NT2/D1 (cell line): ENCODE results near the gene CLTA.

Experiments used
- DNase-seq: peaks from one replicate; pipeline ENCODE4 v3.0.0-alpha.2; 2011; ENCODE audit warnings: low read depth, low spot score
- H3K27me3 ChIP-seq: 2 replicates; pipeline ENCODE4 v1.6.0; 2011; ENCODE audit warnings: mild to moderate bottlenecking; ENCODE audit not compliant: insufficient read length, insufficient read depth
- H3K36me3 ChIP-seq: 2 replicates; pipeline ENCODE4 v1.6.1; 2011; ENCODE audit warnings: mild to moderate bottlenecking, low read length, mixed read lengths; ENCODE audit not compliant: insufficient read depth, insufficient read length
- H3K4me1 ChIP-seq: 2 replicates; pipeline ENCODE4 v1.5.1; 2011; ENCODE audit not compliant: insufficient read depth, insufficient read length
- H3K4me3 ChIP-seq: 2 replicates; pipeline ENCODE4 v1.5.1; 2011; ENCODE audit warnings: low read depth; ENCODE audit not compliant: insufficient read length
- H3K9ac ChIP-seq: 2 replicates; pipeline ENCODE4 v1.6.0; 2011; ENCODE audit warnings: low read depth; ENCODE audit not compliant: insufficient read length
- H3K9me3 ChIP-seq: 2 replicates; pipeline ENCODE4 v1.5.1; 2011; ENCODE audit warnings: mild to moderate bottlenecking, low read length; ENCODE audit not compliant: insufficient read depth
- SUZ12 ChIP-seq: IDR thresholded peaks from 2 replicates; pipeline ENCODE4 v1.6.1; 2011; ENCODE audit not compliant: insufficient read length, insufficient read depth; ENCODE audit errors: extremely low read depth
- YY1 ChIP-seq: IDR thresholded peaks from 2 replicates; pipeline ENCODE4 v1.6.1; 2011; ENCODE audit not compliant: insufficient read length, insufficient read depth
- ZNF274 ChIP-seq: IDR thresholded peaks from 2 replicates; pipeline ENCODE4 v1.6.1; 2011; ENCODE audit warnings: mild to moderate bottlenecking, low read depth, low read length

The CLTA gene

DNA sequence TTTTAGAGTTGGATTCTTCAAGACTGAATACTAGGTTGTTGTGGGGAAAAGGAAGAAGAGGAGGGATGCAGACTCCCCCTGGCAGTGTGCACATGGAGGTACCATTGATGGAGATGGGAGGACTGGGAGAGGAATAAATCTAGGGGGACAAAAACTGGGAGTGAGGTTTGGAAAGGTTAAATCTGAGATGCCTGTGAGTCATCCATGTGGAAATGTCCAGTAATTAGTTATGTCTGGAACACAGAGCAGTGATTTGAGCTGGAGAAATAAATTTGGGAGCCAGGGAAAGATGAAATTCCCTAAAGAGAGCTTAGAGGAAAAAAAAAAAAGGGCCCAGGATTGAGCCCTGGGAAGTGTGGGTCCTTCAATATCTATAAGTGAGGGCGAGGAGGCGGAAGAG, 29.5 kb upstream of the CLTA start:
- peaks cover 20% of the 10 kb centered on the region for H3K36me3 ChIP-seq
- no peak overlapping the region for H3K4me3 ChIP-seq
- no peaks in the 10 kb centered on the region for H3K27me3 ChIP-seq
- H3K9ac ChIP-seq = no peak overlapping the region
- no peak for DNase-seq
- TF ChIP-seq YY1 (no peak), ZNF274 (no peak), SUZ12 (no peak)
- peaks cover 6% of the 10 kb centered on the region for H3K9me3 ChIP-seq
- H3K4me1 ChIP-seq = peaks cover 18% of the 10 kb centered on the region

DNA sequence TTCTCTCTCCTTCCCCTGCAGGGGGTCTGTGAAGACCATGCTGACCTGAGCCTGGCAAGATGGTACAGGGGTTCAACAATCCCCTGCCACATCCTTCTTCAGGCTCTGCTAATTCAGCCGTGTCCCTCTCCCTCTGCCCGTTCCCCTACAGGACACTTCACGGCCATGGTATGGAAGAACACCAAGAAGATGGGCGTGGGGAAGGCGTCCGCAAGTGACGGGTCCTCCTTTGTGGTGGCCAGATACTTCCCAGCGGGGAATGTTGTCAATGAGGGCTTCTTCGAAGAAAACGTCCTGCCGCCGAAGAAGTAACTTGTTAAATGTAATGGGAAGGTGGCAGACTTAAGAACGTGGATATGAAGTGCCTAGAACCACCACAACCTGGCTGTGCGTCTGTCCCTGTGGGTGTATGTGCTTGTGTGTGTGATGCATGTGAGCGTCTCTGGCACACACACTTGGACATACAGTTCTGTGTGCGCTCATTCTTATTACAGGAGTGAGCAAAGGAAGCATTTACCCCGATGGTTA, 28.4 kb upstream of the CLTA start:
- no peak for TF ChIP-seq YY1
- TF ChIP-seq ZNF274 = no peak
- TF ChIP-seq SUZ12 = no peak
- H3K4me1 ChIP-seq = peaks cover 18% of the 10 kb centered on the region
- peaks cover 14% of the 10 kb centered on the region for H3K36me3 ChIP-seq
- peak overlapping the region; percentile 2 for H3K9ac ChIP-seq
- DNase-seq = no peak
- no peak overlapping the region for H3K4me3 ChIP-seq
- no peaks in the 10 kb centered on the region for H3K27me3 ChIP-seq
- H3K9me3 ChIP-seq = no peaks in the 10 kb centered on the region

DNA sequence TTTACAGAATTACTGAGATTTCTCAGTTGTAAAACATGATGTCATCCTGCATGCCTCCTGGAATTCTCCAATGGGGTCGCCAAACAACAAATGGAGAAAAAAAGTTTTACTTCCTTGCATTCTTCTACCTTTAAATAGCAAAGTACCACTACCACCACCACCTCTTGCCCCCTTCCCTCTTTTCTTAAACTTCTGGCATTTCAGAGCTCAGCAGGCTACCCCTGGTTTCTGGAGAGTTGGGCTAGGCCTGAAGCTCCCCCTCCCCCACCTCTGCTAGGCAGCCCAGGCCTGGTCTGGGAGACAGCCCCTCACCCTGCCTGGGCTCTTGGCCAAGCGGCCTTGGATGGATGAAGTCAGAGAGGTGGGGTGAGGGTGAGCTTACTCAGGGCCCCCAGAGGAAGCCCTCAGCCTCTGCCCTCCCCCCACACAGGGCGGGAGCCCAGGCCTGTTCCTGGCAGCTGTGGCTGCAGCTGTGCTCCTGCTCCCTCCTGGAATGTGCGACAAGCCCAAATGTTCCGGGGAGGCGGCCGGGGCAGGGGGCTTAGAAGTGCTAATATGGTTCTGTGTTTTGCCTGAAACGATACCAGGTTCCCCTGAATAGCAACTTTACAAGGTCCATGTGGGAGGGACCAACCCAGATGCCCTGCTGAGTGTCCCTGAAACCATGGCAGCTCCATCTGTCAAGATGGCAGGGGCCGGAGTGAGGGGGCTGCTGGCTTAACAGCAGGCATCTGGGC, 27.5 kb upstream of the CLTA start:
- Histone ChIP-seq H3K4me3 (no peak overlapping the region), H3K9me3 (no peaks in the 10 kb centered on the region), H3K4me1 (peaks cover 18% of the 10 kb centered on the region), H3K36me3 (peaks cover 11% of the 10 kb centered on the region), H3K9ac (peak overlapping the region; percentile 4), H3K27me3 (no peaks in the 10 kb centered on the region)
- TF ChIP-seq YY1 = no peak
- no peak for TF ChIP-seq SUZ12
- TF ChIP-seq ZNF274 = no peak
- DNase-seq = peak; percentile 96

DNA sequence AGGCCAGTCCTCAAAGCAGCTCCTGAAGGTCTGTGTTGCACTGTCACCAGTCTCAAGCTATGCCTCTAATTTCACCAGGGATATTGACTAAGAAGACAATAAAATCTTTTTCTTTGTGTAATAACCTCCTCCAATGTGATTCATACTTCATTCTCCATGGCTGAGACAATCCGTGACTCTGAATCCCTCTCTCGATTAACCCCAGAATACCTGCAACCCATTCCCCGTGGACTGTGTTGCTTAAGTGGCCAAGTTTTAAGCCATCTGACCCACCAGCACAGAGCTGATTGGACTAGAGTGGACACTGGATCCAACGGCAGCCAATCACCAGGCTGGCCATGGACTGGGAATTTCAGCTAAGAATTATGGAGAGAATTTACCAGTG, 26.9 kb upstream of the CLTA start:
- Histone ChIP-seq H3K4me1 (peaks cover 18% of the 10 kb centered on the region), H3K36me3 (peaks cover 11% of the 10 kb centered on the region), H3K4me3 (no peak overlapping the region), H3K9ac (peak overlapping the region; percentile 4), H3K27me3 (no peaks in the 10 kb centered on the region), H3K9me3 (no peaks in the 10 kb centered on the region)
- TF ChIP-seq YY1 (no peak), ZNF274 (no peak), SUZ12 (no peak)
- no peak for DNase-seq

DNA sequence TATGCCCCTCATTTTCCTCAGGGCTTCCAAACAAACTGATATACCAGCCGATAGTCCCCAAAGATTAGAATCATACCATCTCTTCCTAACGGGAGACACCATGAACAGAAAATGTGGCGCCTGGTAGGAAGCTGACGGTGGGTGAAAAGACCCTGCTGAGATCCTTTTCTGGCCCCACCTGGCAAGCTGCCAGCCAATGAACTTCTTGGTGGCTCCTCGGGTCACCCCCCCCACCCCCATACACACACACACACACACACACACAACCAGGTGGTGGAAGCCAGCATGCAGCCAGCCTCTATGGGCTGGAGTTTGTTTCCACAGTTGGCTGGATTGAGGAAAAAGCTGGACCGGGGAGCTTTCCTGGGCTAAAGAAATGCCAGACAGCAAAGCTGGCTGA, 26.3 kb upstream of the CLTA start:
- no peak for TF ChIP-seq SUZ12
- no peak for TF ChIP-seq YY1
- TF ChIP-seq ZNF274 = no peak
- DNase-seq = no peak
- peaks cover 18% of the 10 kb centered on the region for H3K4me1 ChIP-seq
- no peaks in the 10 kb centered on the region for H3K27me3 ChIP-seq
- H3K9me3 ChIP-seq = no peaks in the 10 kb centered on the region
- H3K36me3 ChIP-seq = peaks cover 7% of the 10 kb centered on the region
- no peak overlapping the region for H3K9ac ChIP-seq
- H3K4me3 ChIP-seq = no peak overlapping the region

DNA sequence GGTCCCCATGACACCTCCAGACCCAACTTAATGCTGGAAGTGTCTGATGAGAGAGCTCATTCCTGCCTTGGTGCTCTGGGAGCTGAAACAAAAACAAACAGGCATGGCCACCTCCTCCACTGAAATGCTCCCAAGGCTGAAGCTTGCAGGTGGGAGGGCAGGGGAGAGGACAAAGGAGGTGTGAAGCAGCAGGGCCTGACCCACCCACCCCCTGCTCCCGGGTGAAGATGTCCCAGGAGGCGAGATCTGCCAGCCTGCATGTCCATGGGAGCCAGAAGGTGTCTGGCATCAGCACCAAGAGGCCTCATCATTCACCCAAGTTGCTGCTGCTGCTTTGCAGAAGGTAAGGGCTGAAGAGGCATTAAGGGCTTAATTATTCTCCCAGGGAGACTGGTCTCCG, 25.7 kb upstream of the CLTA start:
- Histone ChIP-seq H3K9ac (no peak overlapping the region), H3K36me3 (peaks cover 8% of the 10 kb centered on the region), H3K9me3 (no peaks in the 10 kb centered on the region), H3K4me3 (no peak overlapping the region), H3K4me1 (peaks cover 18% of the 10 kb centered on the region), H3K27me3 (no peaks in the 10 kb centered on the region)
- no peak for TF ChIP-seq ZNF274
- TF ChIP-seq SUZ12 = no peak
- no peak for TF ChIP-seq YY1
- no peak for DNase-seq

DNA sequence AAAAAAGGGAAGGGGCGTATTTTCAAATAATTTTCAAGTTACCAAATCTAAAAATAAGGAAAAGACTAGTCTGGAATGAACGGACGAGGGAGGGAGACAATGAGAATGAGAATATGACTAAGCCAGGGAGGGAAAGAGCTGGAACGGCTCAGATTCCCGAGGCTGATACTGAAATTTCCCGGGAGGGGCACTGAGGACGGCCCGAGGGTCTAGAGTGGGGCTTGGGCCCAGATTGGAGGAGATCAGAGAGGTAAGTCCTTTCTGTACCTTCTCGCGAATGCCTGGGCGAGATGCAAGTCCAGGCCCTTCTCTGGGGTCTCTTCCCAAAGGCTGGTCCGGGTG, 24.9 kb upstream of the CLTA start:
- Histone ChIP-seq H3K36me3 (peaks cover 13% of the 10 kb centered on the region), H3K27me3 (no peaks in the 10 kb centered on the region), H3K4me3 (no peak overlapping the region), H3K9ac (no peak overlapping the region), H3K9me3 (no peaks in the 10 kb centered on the region), H3K4me1 (peaks cover 18% of the 10 kb centered on the region)
- no peak for DNase-seq
- TF ChIP-seq ZNF274 (no peak), SUZ12 (no peak), YY1 (no peak)
